NCI-H1436 treated with DMSO at 0.1 percent for 48 hours (cell line): Measurements from ENCODE around the gene PDE11A.
"Not testable (repeated sequence)": the region's sequence is repeated elsewhere in the genome, so short reads cannot be mapped to it uniquely, and the experiment has no call there.

ENCODE experiments used
- DNase-seq: peaks from one replicate; lab custom pipeline; 2025; lab: John Stamatoyannopoulos, UW

The PDE11A gene

GRCh38 chr2:177816766-177817165 lies 255.8 kb downstream of the PDE11A start:
- peak; percentile 17 for DNase-seq

- DNase-seq, result no peak
Observed at GRCh38 chr2:177812713-177813396, 259.7 kb downstream of the PDE11A start.

GRCh38 chr2:177810906-177811305 lies 261.7 kb downstream of the PDE11A start:
- no peak for DNase-seq

- DNase-seq, result no peak
Observed at GRCh38 chr2:177808984-177809809, 263.4 kb downstream of the PDE11A start.

- DNase-seq, result no peak
Observed at GRCh38 chr2:177806025-177806424, 266.6 kb downstream of the PDE11A start.

GRCh38 chr2:177799531-177799930 lies 273.0 kb downstream of the PDE11A start:
- DNase-seq, result no peak

- DNase-seq, result no peak
Observed at GRCh38 chr2:177797808-177798207, 274.8 kb downstream of the PDE11A start.

- DNase-seq, result no peak
Observed at GRCh38 chr2:177796654-177797415, 275.7 kb downstream of the PDE11A start.

- no peak for DNase-seq
Observed at GRCh38 chr2:177796011-177796410, 276.6 kb downstream of the PDE11A start.

- not testable (repeated sequence) for DNase-seq
Observed at GRCh38 chr2:177785143-177785542, 287.4 kb downstream of the PDE11A start.

GRCh38 chr2:177784745-177785067 lies 287.9 kb downstream of the PDE11A start:
- no peak for DNase-seq

- DNase-seq, result no peak
Observed at GRCh38 chr2:177783835-177784744, 288.5 kb downstream of the PDE11A start.

- DNase-seq, result no peak
Observed at GRCh38 chr2:177783091-177783490, 289.5 kb downstream of the PDE11A start.

GRCh38 chr2:177782613-177783012 lies 290.0 kb downstream of the PDE11A start:
- no peak for DNase-seq

- DNase-seq, result no peak
Observed at GRCh38 chr2:177778472-177778871, 294.1 kb downstream of the PDE11A start.

- no peak for DNase-seq
Observed at GRCh38 chr2:177772529-177772928, 300.0 kb downstream of the PDE11A start.

GRCh38 chr2:177771191-177771590 lies 301.4 kb downstream of the PDE11A start:
- DNase-seq, result no peak

- no peak for DNase-seq
Observed at GRCh38 chr2:177767768-177768167, 304.8 kb downstream of the PDE11A start.

GRCh38 chr2:177765698-177766097 lies 306.9 kb downstream of the PDE11A start:
- no peak for DNase-seq

- DNase-seq, result peak; percentile 11
Observed at GRCh38 chr2:177763531-177764265, 308.9 kb downstream of the PDE11A start.

- DNase-seq, result no peak
Observed at GRCh38 chr2:177759443-177759842, 313.1 kb downstream of the PDE11A start.
